ENCODE results near the gene RAD51B. TPM values are rescaled to one million over a fixed set of nuclear protein-coding genes. Genes with fewer than 3 reads are reported as not detected.

Gene RAD51B
- total RNA-seq, 6 experiments from 2014 or later = 2.7 to 5.8 (median 4.3) TPM

DNA sequence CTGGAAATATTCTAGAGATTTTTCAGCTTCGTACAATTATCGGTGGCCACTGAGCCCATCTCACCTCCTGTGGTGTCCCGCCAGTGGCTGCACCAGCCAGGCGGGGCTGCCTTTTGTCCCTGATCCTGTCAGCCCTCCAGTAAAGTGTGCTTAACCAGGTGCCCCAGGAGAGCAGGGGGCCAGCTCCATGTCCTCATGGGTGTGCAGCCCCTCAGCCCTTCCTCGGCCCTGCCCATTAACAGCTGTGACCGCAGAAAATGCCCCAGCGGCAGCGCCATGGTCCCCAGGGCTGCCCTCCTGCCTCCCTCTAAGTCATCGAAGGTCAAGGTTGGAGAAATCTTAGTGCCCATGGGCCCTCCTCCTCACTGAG lies 784.8 kb downstream of the RAD51B start:
- Histone ChIP-seq H3K36me3 (no peaks in the 10 kb centered on the region), H3K9me3 (no peaks in the 10 kb centered on the region), H3K4me3 (no peak overlapping the region), H3K4me1 (peaks cover 0 to 13% (median 3%) of the 10 kb centered on the region in 4 donors), H3K27ac (no peak overlapping the region), H3K27me3 (no peaks in the 10 kb centered on the region)
- intact Hi-C loops (cut with DNase I) = no loop called here
- 85% methylated on average over 4 of the region's 9 CpGs for WGBS (ENCODE audit: insufficient coverage, low coverage, low lambda C conversion rate, missing lambda C conversion rate)
- DNase-seq (peak in 1 of 3 donors; percentile 39), ATAC-seq (no peak)
- TF ChIP-seq CTCF (IDR thresholded peaks at IDR 0.05) (no peak), POLR2A (IDR thresholded peaks at IDR 0.05) (no peak)

GRCh38 chr14:68604822-68605221 lies 785.2 kb downstream of the RAD51B start:
- TF ChIP-seq POLR2A (IDR thresholded peaks at IDR 0.05) (no peak), CTCF (IDR thresholded peaks at IDR 0.05) (no peak)
- Histone ChIP-seq H3K4me3 (no peak overlapping the region), H3K4me1 (peaks cover 0 to 13% (median 3%) of the 10 kb centered on the region in 4 donors), H3K36me3 (no peaks in the 10 kb centered on the region), H3K27me3 (no peaks in the 10 kb centered on the region), H3K27ac (no peak overlapping the region), H3K9me3 (no peaks in the 10 kb centered on the region)
- WGBS (ENCODE audit: insufficient coverage, low coverage, low lambda C conversion rate, missing lambda C conversion rate) = 84% methylated on average over 10 of the region's 10 CpGs
- ATAC-seq = no peak
- DNase-seq = peak in 1 of 3 donors; percentile 35
- intact Hi-C loops (cut with DNase I) = no loop called here

- 84% methylated on average over 2 of the region's 3 CpGs for WGBS (ENCODE audit: insufficient coverage, low coverage, low lambda C conversion rate, missing lambda C conversion rate)
- Histone ChIP-seq H3K36me3 (no peaks in the 10 kb centered on the region), H3K4me1 (peaks cover 0 to 13% (median 3%) of the 10 kb centered on the region in 4 donors), H3K27ac (no peak overlapping the region), H3K9me3 (no peaks in the 10 kb centered on the region), H3K27me3 (no peaks in the 10 kb centered on the region), H3K4me3 (no peak overlapping the region)
- ATAC-seq = no peak
- TF ChIP-seq CTCF (IDR thresholded peaks at IDR 0.05) = no peak
- TF ChIP-seq POLR2A (IDR thresholded peaks at IDR 0.05) = no peak
- intact Hi-C loops (cut with DNase I) = no loop called here
- peak in 1 of 3 donors; percentile 32 for DNase-seq
Observed at GRCh38 chr14:68606176-68606575, 786.6 kb downstream of the RAD51B start.

DNA sequence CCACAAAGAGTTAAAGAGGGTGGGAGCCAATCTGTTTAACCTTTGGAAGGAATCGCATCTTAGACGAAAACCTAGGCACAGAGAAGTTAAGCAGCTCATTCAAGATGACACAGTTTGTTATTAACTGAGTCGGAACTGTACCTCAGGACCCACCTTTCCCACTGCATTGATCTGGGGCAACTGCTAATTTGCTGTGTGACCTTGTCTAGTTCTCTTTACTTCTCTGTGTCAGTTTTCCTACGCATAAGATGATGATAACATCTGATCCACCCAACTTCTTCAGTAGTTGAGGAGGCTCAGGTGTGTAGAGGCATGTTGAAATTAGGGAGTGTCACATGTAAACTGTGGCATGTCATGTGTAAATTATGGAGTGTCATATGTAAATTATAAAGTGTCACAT lies 787.1 kb downstream of the RAD51B start:
- Histone ChIP-seq H3K36me3 (no peaks in the 10 kb centered on the region), H3K4me3 (no peak overlapping the region), H3K27ac (peak overlapping the region in 1 of 3 donors; percentile 69), H3K27me3 (no peaks in the 10 kb centered on the region), H3K9me3 (no peaks in the 10 kb centered on the region), H3K4me1 (peaks cover 0 to 17% (median 3%) of the 10 kb centered on the region in 4 donors)
- DNase-seq = peak in 1 of 3 donors; percentile 6
- intact Hi-C loops (cut with DNase I) = no loop called here
- no peak for TF ChIP-seq POLR2A (IDR thresholded peaks at IDR 0.05)
- TF ChIP-seq CTCF (IDR thresholded peaks at IDR 0.05) = no peak
- ATAC-seq = no peak
- 91% methylated on average over 4 of the region's 4 CpGs for WGBS (ENCODE audit: insufficient coverage, low coverage, low lambda C conversion rate, missing lambda C conversion rate)
